SJCRH30 (cell line): ENCODE results near the gene FBXL5. TPM values are rescaled to one million over a fixed set of nuclear protein-coding genes. Genes with fewer than 3 reads are reported as not detected.

Experiments
- total RNA-seq: library from RNA; depleted of rRNA; stranded (reverse); fragments of >200 nt; shearing (Covaris generic); gene quantifications from 2 replicates; pipeline ENCODE4 v1.2.3, GENCODE V29; 2014; rRNA removed

Gene FBXL5
- total RNA-seq, 1 experiment from 2014 or later, result 69.7 TPM

Other genes with a start within 250 kb of the FBXL5 start
- not detected in 2 replicates for gene C1QTNF7, start 227.3 kb downstream of the FBXL5 start, total RNA-seq
- gene CC2D2A, start 185.5 kb downstream of the FBXL5 start, total RNA-seq, result 9.0 and 10.1 TPM in 2 replicates
- 70.3 TPM in 2 replicates for gene FAM200B, start 26.5 kb upstream of the FBXL5 start, total RNA-seq
- 0.81 and 1.0 TPM in 2 replicates for gene BST1, start 47.7 kb upstream of the FBXL5 start, total RNA-seq
- gene CD38, start 123.0 kb upstream of the FBXL5 start, total RNA-seq, result 0.03 and 0.06 TPM in 2 replicates